H1 (cell line): ENCODE results near the gene UMOD. TPM values are rescaled to one million over a fixed set of nuclear protein-coding genes. Genes with fewer than 3 reads are reported as not detected.

Experiments
- CTCF ChIA-PET: fragments of 300-600 bp; sonication (Branson Sonifier 250); formaldehyde crosslinking; loops from one replicate; lab custom pipeline; 2021; ENCODE audit not compliant: partially characterized antibody; lab: Charles Lee
- POLR2A ChIA-PET: fragments of 300-600 bp; sonication (Branson Sonifier 250); formaldehyde crosslinking; loops from one replicate; lab custom pipeline; 2021; ENCODE audit warnings: inconsistent platforms; ENCODE audit not compliant: partially characterized antibody; lab: Charles Lee
- DNase-seq, 2 experiments: peaks; one replicate each; pipeline versions ENCODE4 v3.0.0 to v3.0.0-alpha.2; 2010 to 2022; ENCODE audit warnings: low spot score in 2 of 2, low read depth in 1 of 2, mixed read lengths in 1 of 2
- FAIRE-seq: peaks from 2 replicates; lab custom pipeline; 2011; peaks lifted over from hg19 to GRCh38; lab: Jason Lieb, UNC
- H2AFZ ChIP-seq: 2 replicates; pipeline ENCODE4 v1.8.1; 2012; ENCODE audit warnings: low read length, inconsistent platforms
- H2AK5ac ChIP-seq: 2 replicates; pipeline ENCODE4 v1.6.1; 2013; ENCODE audit warnings: low read depth, low read length
- H2BK120ac ChIP-seq: replicated peaks from 2 replicates; pipeline ENCODE3; 2013; ENCODE audit warnings: low read depth, low read length, inconsistent platforms
- H2BK12ac ChIP-seq: 2 replicates; pipeline ENCODE4 v1.6.1; 2013; ENCODE audit warnings: low read depth, low read length
- H2BK15ac ChIP-seq: 2 replicates; pipeline ENCODE4 v1.6.1; 2013; ENCODE audit warnings: low read length
- H2BK20ac ChIP-seq: 2 replicates; pipeline ENCODE4 v1.6.1; 2013; ENCODE audit warnings: low read length
- H2BK5ac ChIP-seq: 2 replicates; pipeline ENCODE4 v1.6.1; 2013; ENCODE audit warnings: low read depth, low read length
- H3K14ac ChIP-seq: 2 replicates; pipeline ENCODE4 v1.6.1; 2013; ENCODE audit warnings: inconsistent platforms; ENCODE audit not compliant: insufficient read length
- H3K18ac ChIP-seq: 2 replicates; pipeline ENCODE4 v1.6.1; 2013; ENCODE audit warnings: low read length; ENCODE audit errors: extremely low read depth
- H3K23ac ChIP-seq: 2 replicates; pipeline ENCODE4 v1.6.1; 2013; ENCODE audit warnings: inconsistent platforms; ENCODE audit not compliant: insufficient read length
- H3K23me2 ChIP-seq: 2 replicates; pipeline ENCODE4 v1.6.1; 2013; ENCODE audit warnings: low read depth, low read length
- H3K27ac ChIP-seq: 2 replicates; pipeline ENCODE4 v1.6.1; 2011; ENCODE audit warnings: low read depth, low read length, inconsistent platforms
- H3K27me3 ChIP-seq, 4 experiments: replicated peaks in 1 of 4; 1 replicate in 1 of 4; 2 replicates in 3 of 4; pipeline versions ENCODE4 v1.6.1 to v1.8.1; 2011 to 2013; ENCODE audit warnings: low read length in 3 of 4, mild to moderate bottlenecking in 3 of 4, inconsistent platforms in 2 of 4, mixed read lengths in 2 of 4, moderate library complexity in 1 of 4; ENCODE audit not compliant: control insufficient read depth in 3 of 4, insufficient read depth in 3 of 4; ENCODE audit errors: extremely low read depth in 1 of 4
- H3K36me3 ChIP-seq, 4 experiments: 2 replicates each; pipeline versions ENCODE4 v1.6.1 to v1.8.1; 2011 to 2013; ENCODE audit warnings: mild to moderate bottlenecking in 4 of 4, low read length in 3 of 4, moderate library complexity in 2 of 4, control low read depth in 1 of 4, inconsistent platforms in 1 of 4; ENCODE audit not compliant: insufficient read depth in 4 of 4, control insufficient read depth in 2 of 4
- H3K4ac ChIP-seq: replicated peaks from 2 replicates; pipeline ENCODE3; 2013; ENCODE audit warnings: low read length, low read depth, mixed read lengths, inconsistent platforms; ENCODE audit not compliant: insufficient read length
- H3K4me1 ChIP-seq, 4 experiments: replicated peaks in 1 of 4; 1 replicate in 1 of 4; 2 replicates in 3 of 4; pipeline versions ENCODE4 v1.6.1 to v1.8.1; 2011 to 2013; ENCODE audit warnings: low read length in 3 of 4, inconsistent platforms in 2 of 4, mixed read lengths in 1 of 4; ENCODE audit not compliant: insufficient read depth in 4 of 4, control insufficient read depth in 3 of 4
- H3K4me2 ChIP-seq, 2 experiments: 2 replicates each; pipeline versions ENCODE4 v1.6.1 to v1.8.1; 2011 to 2013; ENCODE audit warnings: low read depth in 2 of 2, low read length in 2 of 2, control low read depth in 1 of 2, inconsistent platforms in 1 of 2, mild to moderate bottlenecking in 1 of 2; ENCODE audit not compliant: insufficient read depth in 1 of 2
- H3K4me3 ChIP-seq, 4 experiments: fragments of 200-600, 300-600 bp in 1 of 4; sonication (generic), shearing (Covaris generic), sonication (Bioruptor Twin) in 1 of 4; 2 replicates each; pipeline versions ENCODE4 v1.5.1 to v1.8.1; 2011 to 2016; ENCODE audit warnings: low read length in 4 of 4, low read depth in 3 of 4, control low read depth in 2 of 4, inconsistent platforms in 2 of 4, mild to moderate bottlenecking in 2 of 4, mixed read lengths in 1 of 4, moderate library complexity in 1 of 4; ENCODE audit not compliant: insufficient read depth in 2 of 4; ENCODE audit errors: extremely low read depth in 1 of 4
- H3K56ac ChIP-seq: replicated peaks from 2 replicates; pipeline ENCODE3; 2013; ENCODE audit warnings: low read depth, mild to moderate bottlenecking, mixed read lengths, low read length, inconsistent platforms; ENCODE audit not compliant: insufficient read length
- H3K79me1 ChIP-seq: 2 replicates; pipeline ENCODE4 v1.6.1; 2013; ENCODE audit warnings: low read depth, low read length, control low read depth
- H3K79me2 ChIP-seq, 2 experiments: 2 replicates each; pipeline versions ENCODE4 v1.6.1 to v1.8.1; 2012 to 2013; ENCODE audit warnings: low read length in 2 of 2, mild to moderate bottlenecking in 2 of 2, inconsistent platforms in 1 of 2; ENCODE audit not compliant: insufficient read depth in 2 of 2, control insufficient read depth in 1 of 2
- H3K9ac ChIP-seq, 4 experiments: replicated peaks in 1 of 4; 1 replicate in 1 of 4; 2 replicates in 3 of 4; pipeline versions ENCODE4 v1.6.1 to v1.8.1; 2011 to 2013; ENCODE audit warnings: low read depth in 3 of 4, low read length in 3 of 4, control low read depth in 2 of 4, mild to moderate bottlenecking in 2 of 4, moderate library complexity in 2 of 4, inconsistent platforms in 1 of 4; ENCODE audit errors: extremely low read depth in 1 of 4
- H3K9me3 ChIP-seq, 2 experiments: 2 replicates each; pipeline versions ENCODE4 v1.6.1 to v1.8.1; 2012 to 2013; ENCODE audit warnings: mild to moderate bottlenecking in 2 of 2, moderate library complexity in 2 of 2, control low read depth in 1 of 2, inconsistent platforms in 1 of 2, low read depth in 1 of 2, low read length in 1 of 2, mixed read lengths in 1 of 2; ENCODE audit not compliant: insufficient read depth in 2 of 2
- H4K20me1 ChIP-seq, 2 experiments: replicated peaks in 1 of 2; 2 replicates each; pipeline versions ENCODE3 to v1.8.1; 2011 to 2013; ENCODE audit warnings: inconsistent platforms in 2 of 2, low read length in 2 of 2, mild to moderate bottlenecking in 1 of 2; ENCODE audit not compliant: insufficient read depth in 2 of 2, control insufficient read depth in 1 of 2
- H4K5ac ChIP-seq: 2 replicates; pipeline ENCODE4 v1.6.1; 2013; ENCODE audit warnings: low read length, low read depth, mixed read lengths, inconsistent platforms; ENCODE audit not compliant: insufficient read length
- H4K8ac ChIP-seq: 2 replicates; pipeline ENCODE4 v1.8.0; 2013; ENCODE audit warnings: mild to moderate bottlenecking, moderate library complexity, low read length, inconsistent platforms; ENCODE audit not compliant: insufficient read depth; ENCODE audit errors: extremely low read depth
- H4K91ac ChIP-seq: replicated peaks from 2 replicates; pipeline ENCODE3; 2013; ENCODE audit warnings: low read length, mixed read lengths, inconsistent platforms; ENCODE audit not compliant: insufficient read length
- CEBPB ChIP-seq: IDR thresholded peaks from 2 replicates; pipeline ENCODE4 v1.6.1; 2012; ENCODE audit warnings: low read depth, low read length
- FOSL1 ChIP-seq: IDR thresholded peaks from 2 replicates; pipeline ENCODE4 v1.6.1; 2011; ENCODE audit warnings: mild to moderate bottlenecking, low read depth, low read length, moderate library complexity; ENCODE audit not compliant: insufficient read depth
- JUN ChIP-seq: IDR thresholded peaks from 2 replicates; pipeline ENCODE4 v1.6.1; 2011; ENCODE audit warnings: low read depth, mild to moderate bottlenecking, improper control_type of control experiment, low read length
- JUND ChIP-seq: IDR thresholded peaks from 2 replicates; pipeline ENCODE4 v1.6.1; 2011; ENCODE audit warnings: mild to moderate bottlenecking, improper control_type of control experiment, low read length
- KDM1A ChIP-seq: fragments of 200-600, 300-600 bp; sonication (generic); IDR thresholded peaks from 2 replicates; pipeline ENCODE4 v1.7.1; 2016; ENCODE audit warnings: mild to moderate bottlenecking, low read length, borderline replicate concordance
- POU5F1 ChIP-seq: IDR thresholded peaks from 2 replicates; pipeline ENCODE4 v1.6.1; 2011; ENCODE audit warnings: low read depth, mild to moderate bottlenecking, low read length, moderate library complexity
- SP4 ChIP-seq: IDR thresholded peaks from 2 replicates; pipeline ENCODE4 v1.6.1; 2012; ENCODE audit warnings: low read length, inconsistent platforms
- whole genome bisulfite sequencing, 2 experiments: shearing (Covaris generic) in 1 of 2; methylation state at CpG; one replicate each; pipeline versions ENCODE4 v1.1.6 to v1.1.7; 2013 to 2015; ENCODE audit warnings: low lambda C conversion rate in 2 of 2, mixed read lengths in 2 of 2, inconsistent platforms in 1 of 2, low coverage in 1 of 2, missing lambda C conversion rate in 1 of 2; ENCODE audit not compliant: insufficient replicate concordance in 2 of 2, insufficient coverage in 1 of 2, insufficient read length in 1 of 2; ENCODE audit errors: extremely low coverage in 1 of 2, missing lambda C conversion rate in 1 of 2; 5-methylcytosine and 5-hydroxymethylcytosine counted together
- polyA plus RNA-seq, 7 experiments: library from polyadenylated mRNA; depleted of rRNA in 3 of 7; stranded (reverse) in 5 of 7; unstranded in 2 of 7; fragments of >200 nt in 5 of 7; fragments of 200-250 nt in 2 of 7; gene quantifications; 1 replicate in 5 of 7; 2 replicates in 1 of 7; 4 replicates in 1 of 7; pipeline versions ENCODE4 v1.2.1 to v1.2.3, GENCODE V29; 2011 to 2013; ENCODE audit warnings: missing spikeins in 2 of 7, mixed read lengths in 2 of 7
- total RNA-seq: library from RNA; stranded (reverse); fragmentation: NEBNext Ultra II Directional; extraction: Animal tissue kit (Norgen Biotek cat#: 25700); gene quantifications from 2 replicates; pipeline ENCODE4 v1.2.1, GENCODE V29; 2021

UMOD gene
- total and polyA plus RNA-seq, 2 of the 8 experiments (the other 6 are each of a cell fraction or from before 2014, with no cell fraction given), result not detected

GRCh38 chr16:20344611-20345010 lies 7.9 kb downstream of the UMOD start:
- H2BK20ac ChIP-seq, result no peak overlapping the region
- no peak overlapping the region for H2BK15ac ChIP-seq
- no peak overlapping the region for H3K4me3 ChIP-seq
- no peak overlapping the region for H3K18ac ChIP-seq
- H4K91ac ChIP-seq, result no peak overlapping the region
- H3K23ac ChIP-seq, result no peak overlapping the region
- no peak overlapping the region for H3K56ac ChIP-seq
- H3K9me3 ChIP-seq, result no peaks in the 10 kb centered on the region
- FAIRE-seq, result no peak
- H3K27me3 ChIP-seq, result no peaks in the 10 kb centered on the region
- no peak overlapping the region for H4K8ac ChIP-seq
- no peak overlapping the region for H3K4me2 ChIP-seq
- no peak overlapping the region for H2AFZ ChIP-seq
- H3K36me3 ChIP-seq, result no peaks in the 10 kb centered on the region
- WGBS, 2 experiments, result 90% methylated on average over 5 of the region's 5 CpGs; no CpG with 5 or more reads in 1 of the 2 experiments
- no peaks in the 10 kb centered on the region; a peak in 2 of 7 replicates for H3K4me1 ChIP-seq
- no peaks in the 10 kb centered on the region for H4K20me1 ChIP-seq
- H3K23me2 ChIP-seq, result no peaks in the 10 kb centered on the region
- no peak overlapping the region for H2BK12ac ChIP-seq
- no peaks in the 10 kb centered on the region for H3K79me2 ChIP-seq
- no peak overlapping the region for H2BK5ac ChIP-seq
- no peak overlapping the region for H3K4ac ChIP-seq
- no peak overlapping the region for H3K9ac ChIP-seq
- no peak overlapping the region for H3K14ac ChIP-seq
- no peaks in the 10 kb centered on the region for H3K79me1 ChIP-seq
- no peak overlapping the region for H4K5ac ChIP-seq
- ChIA-PET CTCF (interaction anchor here (1.3 to 1.5 kb wide), 2 partner anchors 28 to 437 kb away, joined by 3 to 5 read pairs; no protein-coding TSS in a partner anchor), POLR2A (no interaction called here)
- no peak overlapping the region for H2BK120ac ChIP-seq
- DNase-seq, result no peak
- H2AK5ac ChIP-seq, result no peak overlapping the region
- no peak overlapping the region for H3K27ac ChIP-seq
- no peak for TF ChIP-seq FOSL1
- no peak for TF ChIP-seq SP4
- no peak for TF ChIP-seq KDM1A
- TF ChIP-seq CEBPB, result no peak
- TF ChIP-seq POU5F1, result no peak
- TF ChIP-seq JUN, result no peak
- TF ChIP-seq JUND, result no peak
